Esophagus muscularis mucosa (tissue), 3 donors: ENCODE measurements around the gene NAPA.

Source experiments
- CTCF ChIP-seq, 3 experiments: fragments of 200-600 bp in 2 of 3; fragments of 450-650 bp in 1 of 3; sonication (generic) in 2 of 3; IDR thresholded peaks; one replicate each; pipeline ENCODE4 v1.5.1; 2017 to 2019; ENCODE audit warnings: antibody characterized with exemption in 3 of 3, mild to moderate bottlenecking in 2 of 3, moderate library complexity in 1 of 3
- POLR2AphosphoS5 ChIP-seq, 2 donors: sonication (generic); formaldehyde crosslinking; IDR thresholded peaks; one replicate each; pipeline ENCODE4 v1.6.1; 2017; ENCODE audit warnings: antibody characterized with exemption in 2 of 2

GRCh38 chr19:47494211-47494547 is 20.7 kb downstream of the NAPA start:
- TF ChIP-seq POLR2AphosphoS5 (IDR thresholded peaks at IDR 0.05) (no peak), CTCF (IDR thresholded peaks at IDR 0.05) (no peak)
